ENCODE measurements around the gene ST8SIA5.

DNA sequence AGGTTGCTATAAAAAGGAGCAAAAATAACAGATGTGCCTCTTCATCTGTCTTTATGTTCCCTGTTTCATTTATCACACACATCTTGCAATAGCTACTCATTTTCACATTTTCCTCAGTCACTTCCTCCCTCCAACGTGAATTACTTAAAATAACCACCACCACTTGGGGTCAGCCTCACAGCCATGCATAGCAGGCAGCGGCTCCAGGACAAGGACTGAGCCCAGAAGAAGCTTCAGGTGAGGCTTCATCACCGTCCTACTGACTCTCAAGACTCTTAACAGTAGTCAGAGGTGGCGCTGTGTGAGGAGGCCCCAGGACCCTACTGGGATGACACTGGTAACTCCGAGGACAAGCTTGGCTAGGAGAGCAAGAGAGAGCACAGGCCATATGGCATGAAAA is 15.5 kb upstream of the ST8SIA5 start:
- TF ChIP-seq EZH2phosphoT487 (IDR thresholded peaks at IDR 0.05; ENCODE audit: borderline replicate concordance) (no peak), SRF (IDR thresholded peaks at IDR 0.05; ENCODE audit: low read depth) (no peak), EGR1 (IDR thresholded peaks at IDR 0.05; ENCODE audit: low read depth) (no peak), YY1 (IDR thresholded peaks at IDR 0.05; ENCODE audit: extremely low read depth, insufficient replicate concordance, low read depth, low read length) (no peak), ZNF274 (IDR thresholded peaks at IDR 0.05; ENCODE audit: low read depth, low read length) (no peak), SIN3A (IDR thresholded peaks at IDR 0.05; ENCODE audit: low read depth) (no peak)
- TF ChIP-seq, protein P1, sequence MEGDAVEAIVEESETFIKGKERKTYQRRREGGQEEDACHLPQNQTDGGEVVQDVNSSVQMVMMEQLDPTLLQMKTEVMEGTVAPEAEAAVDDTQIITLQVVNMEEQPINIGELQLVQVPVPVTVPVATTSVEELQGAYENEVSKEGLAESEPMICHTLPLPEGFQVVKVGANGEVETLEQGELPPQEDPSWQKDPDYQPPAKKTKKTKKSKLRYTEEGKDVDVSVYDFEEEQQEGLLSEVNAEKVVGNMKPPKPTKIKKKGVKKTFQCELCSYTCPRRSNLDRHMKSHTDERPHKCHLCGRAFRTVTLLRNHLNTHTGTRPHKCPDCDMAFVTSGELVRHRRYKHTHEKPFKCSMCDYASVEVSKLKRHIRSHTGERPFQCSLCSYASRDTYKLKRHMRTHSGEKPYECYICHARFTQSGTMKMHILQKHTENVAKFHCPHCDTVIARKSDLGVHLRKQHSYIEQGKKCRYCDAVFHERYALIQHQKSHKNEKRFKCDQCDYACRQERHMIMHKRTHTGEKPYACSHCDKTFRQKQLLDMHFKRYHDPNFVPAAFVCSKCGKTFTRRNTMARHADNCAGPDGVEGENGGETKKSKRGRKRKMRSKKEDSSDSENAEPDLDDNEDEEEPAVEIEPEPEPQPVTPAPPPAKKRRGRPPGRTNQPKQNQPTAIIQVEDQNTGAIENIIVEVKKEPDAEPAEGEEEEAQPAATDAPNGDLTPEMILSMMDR (IDR thresholded peaks at IDR 0.05 in 2 of 3, conservative IDR thresholded peaks at IDR 0.05 in 1 of 3; ENCODE audit: borderline replicate concordance in 1 of 3, insufficient read depth in 1 of 3, low read depth in 2 of 3, low read length in 2 of 3): no peak

All from HCT116 (cell line).